ENCODE measurements around the gene BORCS6. TPM values are rescaled to one million over a fixed set of nuclear protein-coding genes. Genes with fewer than 3 reads are reported as not detected.
A peak's percentile ranks its signal among the peaks of the same experiment; 100 is the strongest.

The BORCS6 gene
- total RNA-seq, 3 donors from 2014 or later (not counting 1 experiment from before 2014, with no cell fraction given): 10.2 to 15.6 (median 11.6) TPM

- Mint-ChIP-seq H3K4me3 (peak overlapping the region; percentile 94), H3K9me3 (no peaks in the 10 kb centered on the region), H3K36me3 (no peaks in the 10 kb centered on the region), H3K27ac (no peak overlapping the region), H3K4me1 (peaks cover 15 to 30% of the 10 kb centered on the region in 2 donors), H3K27me3 (ENCODE audit: low read depth in 2 of 2) (no peaks in the 10 kb centered on the region)
- intact Hi-C loops (cut with micrococcal nuclease): loop anchor here (1.0 to 10.0 kb wide), 2 partner anchors 13 to 804 kb away; no protein-coding TSS in a partner anchor
- 0% methylated on average over 38 of the region's 38 CpGs for WGBS (ENCODE audit: insufficient coverage)
- peak overlapping the region; percentile 53 for H3K4me3 ChIP-seq (ENCODE audit: low read length)
- no peaks in the 10 kb centered on the region for H3K9me3 ChIP-seq (ENCODE audit: control insufficient read depth, insufficient read depth, low read length)
- peak overlapping the region; percentile 91 for H3K27ac ChIP-seq (ENCODE audit: low read length)
- TF ChIP-seq CTCF (IDR thresholded peaks at IDR 0.05): no peak
- peak; percentile 89 to 96 for DNase-seq
- H3K27me3 ChIP-seq (ENCODE audit: control insufficient read depth, insufficient read depth, low read length): no peaks in the 10 kb centered on the region
- peak; percentile 50 to 67 (median 62) for ATAC-seq
- H3K4me1 ChIP-seq (ENCODE audit: control insufficient read depth, insufficient read depth, low read length): peaks cover 68% of the 10 kb centered on the region
- H3K36me3 ChIP-seq (ENCODE audit: control insufficient read depth, insufficient read depth, low read length): peaks cover 40% of the 10 kb centered on the region
Observed at GRCh38 chr17:8151120-8151640, 38.8 kb downstream of the BORCS6 start.

GRCh38 chr17:8150194-8151119 lies 39.5 kb downstream of the BORCS6 start:
- H3K4me1 ChIP-seq (ENCODE audit: control insufficient read depth, insufficient read depth, low read length): peaks cover 62% of the 10 kb centered on the region
- Mint-ChIP-seq H3K36me3 (no peaks in the 10 kb centered on the region), H3K4me3 (peak overlapping the region; percentile 94), H3K4me1 (peaks cover 19 to 30% of the 10 kb centered on the region in 2 donors), H3K9me3 (no peaks in the 10 kb centered on the region), H3K27me3 (ENCODE audit: low read depth in 2 of 2) (no peaks in the 10 kb centered on the region), H3K27ac (no peak overlapping the region)
- H3K4me3 ChIP-seq (ENCODE audit: low read length): peak overlapping the region; percentile 53
- ATAC-seq (no peak), DNase-seq (peak in 1 of 2 donors; percentile 27)
- no peak for TF ChIP-seq CTCF (IDR thresholded peaks at IDR 0.05)
- WGBS (ENCODE audit: insufficient coverage): 80% methylated on average over 18 of the region's 18 CpGs
- H3K36me3 ChIP-seq (ENCODE audit: control insufficient read depth, insufficient read depth, low read length): peaks cover 47% of the 10 kb centered on the region
- intact Hi-C loops (cut with micrococcal nuclease): loop anchor here (1.0 to 10.0 kb wide), 2 partner anchors 12 to 804 kb away; no protein-coding TSS in a partner anchor
- peak overlapping the region; percentile 68 for H3K27ac ChIP-seq (ENCODE audit: low read length)
- H3K9me3 ChIP-seq (ENCODE audit: control insufficient read depth, insufficient read depth, low read length): no peaks in the 10 kb centered on the region
- H3K27me3 ChIP-seq (ENCODE audit: control insufficient read depth, insufficient read depth, low read length): no peaks in the 10 kb centered on the region

- Histone ChIP-seq H3K27ac (ENCODE audit: low read length) (no peak overlapping the region), H3K4me3 (ENCODE audit: low read length) (no peak overlapping the region), H3K27me3 (ENCODE audit: control insufficient read depth, insufficient read depth, low read length) (no peaks in the 10 kb centered on the region), H3K4me1 (ENCODE audit: control insufficient read depth, insufficient read depth, low read length) (peaks cover 53% of the 10 kb centered on the region), H3K9me3 (ENCODE audit: control insufficient read depth, insufficient read depth, low read length) (no peaks in the 10 kb centered on the region), H3K36me3 (ENCODE audit: control insufficient read depth, insufficient read depth, low read length) (peaks cover 49% of the 10 kb centered on the region)
- no peaks in the 10 kb centered on the region for H3K9me3 Mint-ChIP-seq
- H3K4me3 Mint-ChIP-seq: peak overlapping the region; percentile 76
- intact Hi-C loops (cut with micrococcal nuclease): loop anchor here (10.0 kb wide), 1 partner anchor 805 kb away; no protein-coding TSS in a partner anchor
- no peak overlapping the region for H3K27ac Mint-ChIP-seq
- 97% methylated on average over 29 of the region's 29 CpGs for WGBS (ENCODE audit: insufficient coverage)
- no peak for TF ChIP-seq CTCF (IDR thresholded peaks at IDR 0.05)
- peak in 1 of 2 donors; percentile 11 for DNase-seq
- H3K4me1 Mint-ChIP-seq: peaks cover 19 to 30% of the 10 kb centered on the region in 2 donors
- no peaks in the 10 kb centered on the region for H3K36me3 Mint-ChIP-seq
- ATAC-seq: no peak
- H3K27me3 Mint-ChIP-seq (ENCODE audit: low read depth in 2 of 2): no peaks in the 10 kb centered on the region
Observed at GRCh38 chr17:8149419-8150193, 40.4 kb downstream of the BORCS6 start.

All from natural killer cell (primary cell).